Stimulated activated naive CD8-positive, alpha-beta T cell treated with anti-CD3 and anti-CD28 coated beads, Interleukin-15, amount 100 ng/mL, for 72 hours (primary cell): ENCODE measurements around the gene NUDT16L1.

Experiments used
- ATAC-seq: fragments of 150-1000 bp; cut with Tn5 transposase; 2 replicates; pipeline ENCODE4 v1.10.0; 2021; ENCODE audit warnings: mild to moderate bottlenecking, moderate library complexity
- DNase-seq, 2 donors: peaks; one replicate each; pipeline ENCODE4 v3.0.0; 2021 to 2022
- H3K27ac Mint-ChIP-seq, 2 donors: one replicate each; pipeline ENCODE4 v1.8.0; 2022; ENCODE audit warnings: mild to moderate bottlenecking in 2 of 2, mixed read lengths in 2 of 2, moderate library complexity in 2 of 2
- H3K27me3 Mint-ChIP-seq: one replicate; pipeline ENCODE4 v1.8.0; 2022; ENCODE audit warnings: mixed read lengths
- H3K4me1 Mint-ChIP-seq: one replicate; pipeline ENCODE4 v1.8.0; 2022; ENCODE audit warnings: mild to moderate bottlenecking, mixed read lengths
- H3K4me3 Mint-ChIP-seq, 2 donors: one replicate each; pipeline ENCODE4 v1.8.0; 2022; ENCODE audit warnings: mild to moderate bottlenecking in 2 of 2, mixed read lengths in 2 of 2, moderate library complexity in 1 of 2
- H3K9me3 Mint-ChIP-seq, 2 donors: one replicate each; pipeline ENCODE4 v1.8.0; 2022; ENCODE audit warnings: mixed read lengths in 2 of 2

The NUDT16L1 gene

DNA sequence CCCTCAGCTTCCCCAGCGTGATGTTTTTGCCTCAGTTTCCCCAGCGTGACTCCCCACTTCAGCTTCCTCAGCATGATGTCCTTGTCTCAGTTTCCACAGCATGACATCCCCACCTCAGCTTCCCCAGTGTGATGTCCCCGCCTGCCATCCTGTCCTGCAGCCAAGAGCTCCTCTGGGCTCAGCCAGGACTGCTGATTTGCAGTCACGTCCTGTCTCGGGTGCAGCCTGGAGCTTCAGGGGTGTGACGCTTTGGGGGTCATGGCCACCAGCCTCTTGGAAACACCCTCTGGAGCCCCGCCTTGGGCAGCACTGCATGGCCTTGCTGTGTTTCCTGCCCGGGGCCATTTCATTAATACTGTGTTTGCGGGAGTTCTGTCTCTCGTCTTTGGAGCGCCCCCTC lies 16.5 kb upstream of the NUDT16L1 start:
- peak overlapping the region; percentile 86 to 96 for H3K27ac Mint-ChIP-seq
- H3K4me1 Mint-ChIP-seq: peaks cover 67% of the 10 kb centered on the region
- no peaks in the 10 kb centered on the region for H3K27me3 Mint-ChIP-seq
- peak overlapping the region; percentile 77 to 78 for H3K4me3 Mint-ChIP-seq
- ATAC-seq (peak; percentile 35), DNase-seq (peak in 1 of 2 donors; percentile 50)
- no peaks in the 10 kb centered on the region for H3K9me3 Mint-ChIP-seq

GRCh38 chr16:4677390-4677789 lies 16.0 kb upstream of the NUDT16L1 start:
- Mint-ChIP-seq H3K9me3 (no peaks in the 10 kb centered on the region), H3K4me1 (peaks cover 72% of the 10 kb centered on the region), H3K4me3 (peak overlapping the region; percentile 77 to 78), H3K27me3 (no peaks in the 10 kb centered on the region), H3K27ac (peak overlapping the region; percentile 86 to 96)
- ATAC-seq (no peak), DNase-seq (no peak)

GRCh38 chr16:4677994-4678393 lies 15.4 kb upstream of the NUDT16L1 start:
- Mint-ChIP-seq H3K4me1 (peaks cover 78% of the 10 kb centered on the region), H3K27me3 (no peaks in the 10 kb centered on the region), H3K4me3 (no peak overlapping the region), H3K9me3 (no peaks in the 10 kb centered on the region), H3K27ac (peak overlapping the region in 1 of 2 donors; percentile 38)
- no peak for DNase-seq
- ATAC-seq: no peak

DNA sequence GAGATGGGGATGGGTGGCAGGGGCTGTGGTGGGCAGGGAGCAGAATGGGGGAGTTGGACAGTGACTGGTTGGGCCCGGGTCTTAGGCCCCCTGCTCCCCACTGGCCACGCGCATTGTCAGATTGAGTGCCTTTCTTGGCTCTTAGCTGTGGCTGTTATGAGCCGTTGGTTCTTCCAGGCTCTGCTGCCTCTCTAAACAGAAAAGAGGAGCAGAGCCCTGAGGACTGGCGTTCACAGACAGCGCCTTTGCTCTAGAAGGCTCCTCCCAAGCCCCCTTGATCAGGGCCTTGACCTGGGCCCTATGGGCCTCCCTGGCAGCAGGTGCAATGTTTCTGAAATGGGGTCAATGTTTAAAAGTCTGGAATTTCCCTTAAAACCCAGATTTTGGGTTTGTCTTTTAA lies 14.8 kb upstream of the NUDT16L1 start:
- Mint-ChIP-seq H3K27me3 (no peaks in the 10 kb centered on the region), H3K9me3 (no peaks in the 10 kb centered on the region), H3K4me3 (no peak overlapping the region), H3K4me1 (peaks cover 82% of the 10 kb centered on the region), H3K27ac (peak overlapping the region in 1 of 2 donors; percentile 80)
- ATAC-seq: no peak
- no peak for DNase-seq

GRCh38 chr16:4679156-4679849 lies 14.1 kb upstream of the NUDT16L1 start:
- Mint-ChIP-seq H3K27me3 (no peaks in the 10 kb centered on the region), H3K9me3 (no peaks in the 10 kb centered on the region), H3K27ac (peak overlapping the region; percentile 80 to 81), H3K4me1 (peaks cover 82% of the 10 kb centered on the region), H3K4me3 (no peak overlapping the region)
- no peak for DNase-seq
- ATAC-seq: no peak

DNA sequence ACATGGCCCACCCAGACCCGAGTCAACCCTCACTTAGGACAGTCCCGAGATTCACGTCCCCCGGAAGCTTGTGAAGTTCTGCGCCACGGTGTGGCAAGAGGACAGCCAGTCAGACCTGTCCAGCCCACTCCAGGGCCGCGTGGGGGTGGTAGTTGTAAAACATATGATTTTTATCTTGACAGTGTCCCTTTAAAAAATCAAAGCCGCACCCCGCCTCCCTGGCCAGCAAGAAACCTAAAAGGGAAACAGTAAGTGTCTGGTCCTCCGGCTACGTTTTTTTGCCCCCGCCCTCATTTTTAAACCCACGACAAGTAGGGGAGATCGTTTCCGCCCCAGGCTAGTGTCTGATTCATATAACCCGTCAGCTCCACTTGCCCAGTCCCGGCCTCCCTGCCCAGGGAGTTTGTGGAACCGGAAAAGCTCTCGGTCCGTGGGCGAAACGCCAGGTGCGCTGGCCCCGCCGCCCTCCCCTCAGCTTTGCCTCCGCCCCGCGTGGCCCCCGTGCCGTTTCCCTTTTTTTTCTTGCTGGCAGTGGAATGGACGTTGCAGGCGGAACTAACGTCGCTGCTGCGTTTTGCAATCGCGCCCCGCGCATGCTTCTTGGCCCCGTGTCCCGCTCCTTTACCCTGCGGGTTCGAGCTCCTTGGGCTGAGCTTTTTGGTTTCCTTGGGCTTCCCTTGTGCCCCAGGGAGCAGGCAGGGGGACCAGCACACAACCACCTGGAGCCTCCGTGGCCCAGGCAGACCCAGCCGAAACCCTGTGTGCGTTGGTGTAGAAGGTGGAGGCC lies 13.3 kb upstream of the NUDT16L1 start:
- Mint-ChIP-seq H3K4me1 (peaks cover 82% of the 10 kb centered on the region), H3K4me3 (no peak overlapping the region), H3K27me3 (no peaks in the 10 kb centered on the region), H3K9me3 (no peaks in the 10 kb centered on the region), H3K27ac (peak overlapping the region in 1 of 2 donors; percentile 31)
- ATAC-seq (no peak), DNase-seq (no peak)

DNA sequence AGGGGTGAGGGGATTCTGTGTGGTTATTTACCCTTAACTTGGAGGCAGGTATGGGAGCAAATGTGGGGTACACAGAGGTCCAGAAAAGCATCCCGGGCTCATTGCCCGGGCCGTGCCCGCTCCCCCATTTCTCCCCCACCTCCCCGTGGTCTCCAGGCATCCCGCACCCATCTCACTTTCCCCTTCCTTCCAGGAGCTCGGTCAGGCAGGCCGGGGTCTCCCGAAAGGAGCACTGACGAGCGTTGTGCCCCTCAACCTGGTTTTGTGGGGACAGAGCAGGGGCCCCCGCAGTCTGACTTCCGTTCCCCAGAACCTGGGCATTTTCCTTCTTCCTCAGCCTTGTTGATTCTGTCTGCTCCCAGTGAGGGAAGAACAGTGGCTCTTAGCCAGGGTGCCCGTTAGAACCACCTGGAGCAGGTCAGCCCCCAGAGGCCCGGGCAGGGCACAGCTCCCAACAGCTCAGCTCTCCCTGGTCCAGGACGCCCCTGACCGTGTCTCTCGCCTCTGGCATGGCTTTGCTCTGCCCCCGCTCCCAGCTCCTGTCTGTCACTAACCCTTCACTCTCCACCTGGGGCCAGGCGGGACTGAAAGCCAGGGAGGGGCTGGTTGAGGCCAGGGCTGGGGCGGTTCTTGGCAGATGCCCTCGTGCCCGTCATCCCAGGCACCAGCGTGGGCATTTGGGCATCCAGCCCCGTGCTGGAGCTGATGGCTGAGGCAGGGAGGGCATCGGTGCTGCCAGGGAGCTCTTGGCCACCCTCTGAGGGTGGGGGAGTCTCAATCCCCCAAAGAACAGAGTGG lies 12.5 kb upstream of the NUDT16L1 start:
- Mint-ChIP-seq H3K4me1 (peaks cover 74% of the 10 kb centered on the region), H3K9me3 (no peaks in the 10 kb centered on the region), H3K4me3 (peak overlapping the region in 1 of 2 donors; percentile 71), H3K27ac (peak overlapping the region in 1 of 2 donors; percentile 43), H3K27me3 (no peaks in the 10 kb centered on the region)
- ATAC-seq (no peak), DNase-seq (no peak)

DNA sequence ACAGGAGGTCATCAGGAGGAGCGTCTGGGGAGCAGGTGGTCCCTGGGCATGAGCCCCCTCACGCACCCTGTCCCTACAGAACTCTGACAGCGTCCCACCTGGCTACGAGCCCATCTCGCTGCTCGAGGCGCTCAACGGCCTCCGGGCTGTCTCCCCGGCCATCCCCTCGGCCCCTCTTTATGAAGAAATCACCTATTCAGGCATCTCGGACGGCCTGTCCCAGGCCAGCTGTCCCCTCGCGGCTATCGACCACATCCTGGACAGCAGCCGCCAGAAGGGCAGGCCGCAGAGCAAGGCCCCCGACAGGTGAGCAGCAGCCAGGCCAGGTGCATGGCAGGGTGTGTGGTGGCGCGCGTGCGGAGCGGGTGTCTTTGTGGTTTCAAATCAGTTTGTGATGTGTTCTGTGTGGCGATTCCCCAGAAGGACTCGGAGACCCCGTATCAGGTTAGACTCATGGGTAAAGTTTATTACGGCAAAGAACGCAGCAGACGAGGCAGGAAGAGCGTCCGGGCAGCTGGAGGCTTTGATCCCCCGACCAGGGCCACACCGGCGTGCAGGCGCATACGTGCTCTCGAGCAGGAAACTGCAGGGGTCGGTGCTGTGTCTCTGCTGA lies 11.8 kb upstream of the NUDT16L1 start:
- Mint-ChIP-seq H3K27ac (peak overlapping the region in 1 of 2 donors; percentile 93), H3K4me3 (peak overlapping the region; percentile 6 to 71), H3K9me3 (no peaks in the 10 kb centered on the region), H3K4me1 (peaks cover 67% of the 10 kb centered on the region), H3K27me3 (no peaks in the 10 kb centered on the region)
- ATAC-seq (peak; percentile 18), DNase-seq (no peak)

GRCh38 chr16:4682084-4682591 lies 11.2 kb upstream of the NUDT16L1 start:
- no peaks in the 10 kb centered on the region for H3K27me3 Mint-ChIP-seq
- peaks cover 62% of the 10 kb centered on the region for H3K4me1 Mint-ChIP-seq
- H3K9me3 Mint-ChIP-seq: no peaks in the 10 kb centered on the region
- peak overlapping the region in 1 of 2 donors; percentile 93 for H3K27ac Mint-ChIP-seq
- ATAC-seq: no peak
- H3K4me3 Mint-ChIP-seq: peak overlapping the region in 1 of 2 donors; percentile 71
- no peak for DNase-seq

DNA sequence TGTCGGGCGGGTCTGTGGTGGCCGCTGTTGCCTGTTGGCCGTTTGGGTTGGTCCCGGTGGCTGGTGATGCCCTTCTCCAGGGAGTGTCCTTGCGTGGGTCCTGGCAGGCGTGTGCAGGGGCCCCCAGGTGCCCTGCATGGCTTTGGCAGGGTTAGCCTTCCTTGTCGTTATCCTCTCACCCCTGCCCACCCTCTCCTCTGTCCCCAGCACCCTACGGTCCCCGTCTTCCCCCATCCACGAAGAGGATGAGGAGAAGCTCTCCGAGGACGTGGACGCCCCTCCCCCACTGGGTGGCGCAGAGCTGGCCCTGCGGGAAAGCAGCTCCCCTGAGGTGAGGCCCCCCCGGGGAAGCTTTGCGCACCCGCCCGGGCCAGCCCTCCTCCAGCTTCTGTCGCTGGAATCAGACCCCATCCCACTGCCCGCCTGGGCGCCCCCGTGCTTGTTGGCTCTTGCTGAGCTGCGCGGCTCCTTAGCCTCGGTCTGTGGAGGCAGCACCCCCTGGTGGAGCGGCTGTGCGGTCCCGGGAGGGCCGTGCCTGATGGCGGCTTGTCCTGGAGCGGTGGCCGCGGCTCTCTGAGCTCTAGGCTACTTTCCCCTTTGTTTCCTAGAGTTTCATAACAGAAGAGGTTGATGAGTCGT lies 10.6 kb upstream of the NUDT16L1 start:
- ATAC-seq: peak; percentile 64
- Mint-ChIP-seq H3K4me1 (peaks cover 56% of the 10 kb centered on the region), H3K9me3 (no peaks in the 10 kb centered on the region), H3K27me3 (no peaks in the 10 kb centered on the region), H3K4me3 (peak overlapping the region in 1 of 2 donors; percentile 39), H3K27ac (peak overlapping the region in 1 of 2 donors; percentile 77)
- peak in 1 of 2 donors; percentile 58 for DNase-seq

DNA sequence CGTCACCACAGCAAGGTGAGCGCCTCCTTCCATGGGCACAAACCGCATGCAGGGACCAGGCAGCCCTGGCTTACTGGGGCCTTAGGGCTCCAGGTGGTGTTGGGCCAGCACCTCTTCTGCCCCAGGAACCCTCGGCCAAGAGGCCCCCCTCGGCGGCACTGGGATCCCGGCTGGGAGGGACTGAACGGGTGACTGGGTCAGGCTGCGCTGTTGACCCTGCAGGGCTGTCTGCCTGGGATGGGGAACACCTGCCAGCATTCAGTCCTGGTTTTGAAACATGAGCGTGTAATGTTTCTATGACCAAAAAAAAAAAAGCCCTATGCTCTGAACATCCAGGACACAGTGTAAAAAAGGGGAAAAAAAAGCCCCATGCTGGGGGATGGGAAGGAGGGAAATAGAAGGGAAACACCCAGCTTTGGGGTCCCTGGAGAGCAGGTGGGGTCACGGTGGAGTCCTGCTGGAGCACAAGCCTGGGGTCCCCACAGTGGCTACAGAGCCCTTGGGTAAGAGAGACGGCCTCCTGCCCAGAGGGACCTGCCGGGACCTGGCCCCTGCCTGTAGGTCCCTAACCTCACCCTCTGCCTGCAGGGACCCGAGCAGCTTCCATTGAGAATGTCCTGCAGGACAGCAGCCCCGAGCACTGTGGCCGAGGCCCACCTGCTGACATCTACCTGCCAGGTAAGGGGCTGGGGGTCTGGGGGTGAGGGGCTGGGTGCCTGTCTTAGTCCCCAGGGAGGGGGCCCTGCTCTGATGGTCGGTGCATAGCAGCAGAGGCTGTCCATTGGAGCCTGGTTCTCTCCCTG lies 9.9 kb upstream of the NUDT16L1 start:
- Mint-ChIP-seq H3K4me1 (peaks cover 48% of the 10 kb centered on the region), H3K4me3 (peak overlapping the region in 1 of 2 donors; percentile 39), H3K9me3 (no peaks in the 10 kb centered on the region), H3K27me3 (no peaks in the 10 kb centered on the region), H3K27ac (peak overlapping the region in 1 of 2 donors; percentile 77)
- ATAC-seq (no peak), DNase-seq (no peak)

DNA sequence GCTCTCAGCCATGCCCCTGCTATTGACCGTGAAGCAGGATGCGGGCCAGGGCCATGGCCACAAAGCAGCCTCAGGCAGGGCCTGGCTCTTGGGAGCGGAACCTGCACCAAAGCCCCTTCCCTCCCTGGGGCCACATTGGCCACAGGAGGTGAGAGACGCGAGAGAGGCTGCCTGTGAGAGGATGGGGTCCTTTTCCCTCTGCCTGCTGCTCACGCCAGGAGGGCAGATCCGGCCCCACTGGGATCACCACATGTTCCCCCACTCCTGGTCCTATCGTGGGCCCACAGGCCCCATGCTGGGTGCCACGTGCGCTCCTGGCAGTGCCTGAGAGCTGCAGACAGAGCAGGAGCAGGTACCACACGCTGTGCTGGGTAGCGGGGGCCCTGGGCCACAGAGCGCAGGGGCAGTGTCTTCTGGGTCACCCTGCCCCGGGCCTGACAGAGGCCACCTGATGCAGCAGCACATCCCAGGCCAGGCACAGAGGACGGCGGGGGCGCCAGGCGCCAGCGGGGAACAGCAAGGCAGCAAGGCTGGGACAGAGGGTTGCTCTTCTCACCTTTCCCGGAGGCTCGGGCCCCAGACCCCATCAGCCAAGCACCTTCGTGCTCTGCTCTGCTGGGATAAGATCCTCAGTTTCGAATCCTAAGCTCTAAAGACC lies 9.2 kb upstream of the NUDT16L1 start:
- DNase-seq (no peak), ATAC-seq (no peak)
- Mint-ChIP-seq H3K27me3 (no peaks in the 10 kb centered on the region), H3K4me1 (peaks cover 41% of the 10 kb centered on the region), H3K4me3 (no peak overlapping the region), H3K9me3 (no peaks in the 10 kb centered on the region), H3K27ac (no peak overlapping the region)

- no peaks in the 10 kb centered on the region for H3K9me3 Mint-ChIP-seq
- H3K4me1 Mint-ChIP-seq: peaks cover 35% of the 10 kb centered on the region
- no peak overlapping the region for H3K4me3 Mint-ChIP-seq
- ATAC-seq: no peak
- H3K27me3 Mint-ChIP-seq: no peaks in the 10 kb centered on the region
- H3K27ac Mint-ChIP-seq: peak overlapping the region; percentile 12 to 89
- DNase-seq: no peak
Measured at GRCh38 chr16:4684763-4685162, 8.6 kb upstream of the NUDT16L1 start.

DNA sequence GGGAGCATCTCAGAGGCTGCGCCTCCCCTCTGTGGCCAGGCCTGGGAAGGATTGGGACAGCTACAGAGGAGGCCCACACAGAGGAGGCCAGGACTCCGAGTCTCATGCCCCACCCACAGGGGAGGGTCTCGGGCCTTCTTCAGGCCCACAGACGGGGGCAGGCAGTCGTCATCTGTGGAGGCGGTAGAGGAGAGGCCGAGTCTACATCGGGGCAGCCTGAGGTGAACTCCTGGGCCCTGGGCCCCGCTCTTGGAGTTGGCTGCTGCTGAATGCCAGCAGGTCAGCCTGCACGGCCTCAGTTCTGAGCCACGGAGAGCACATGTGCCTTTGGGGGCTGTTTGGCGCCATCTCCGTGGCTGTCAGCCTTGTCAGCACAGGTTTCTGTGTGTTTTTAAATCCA lies 8.1 kb upstream of the NUDT16L1 start:
- Mint-ChIP-seq H3K4me3 (no peak overlapping the region), H3K4me1 (peaks cover 31% of the 10 kb centered on the region), H3K27ac (peak overlapping the region; percentile 12 to 89), H3K27me3 (no peaks in the 10 kb centered on the region), H3K9me3 (no peaks in the 10 kb centered on the region)
- DNase-seq (no peak), ATAC-seq (no peak)
